Measurements from ENCODE around the gene SCAPER. TPM values are rescaled to one million over a fixed set of nuclear protein-coding genes. Genes with fewer than 3 reads are reported as not detected.

The SCAPER gene
- polyA plus RNA-seq, 2 of the 4 experiments (the other 2 are of a cell fraction), result 4.9 to 5.5 TPM

DNA sequence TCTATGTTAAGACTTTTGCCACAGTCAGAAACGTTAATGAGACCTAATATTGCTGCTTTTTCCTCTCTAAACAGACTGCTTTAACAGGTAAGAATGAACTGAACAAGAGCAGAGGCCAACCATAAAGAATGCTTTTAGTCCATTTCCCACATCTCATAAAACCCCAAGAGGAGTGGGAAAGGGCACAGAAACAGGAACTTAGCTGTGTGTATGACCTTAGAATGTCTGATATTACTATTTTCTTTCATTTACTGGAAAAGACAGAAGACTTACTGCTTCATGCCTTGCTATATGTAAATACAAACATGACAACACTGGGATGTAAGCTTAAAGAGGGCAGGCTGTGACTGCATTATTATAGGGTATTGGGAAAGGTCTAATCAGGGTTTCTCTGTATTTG lies 453.6 kb downstream of the SCAPER start:
- TF ChIP-seq TP53 (CRISPR knock-in tag; IDR thresholded peaks at IDR 0.05) (no peak), NFE2L2 (conservative IDR thresholded peaks at IDR 0.05; ENCODE audit: low read length) (no peak)
- H3K4me2 ChIP-seq, result no peak overlapping the region
- ATAC-seq (no peak), DNase-seq (ENCODE audit: low read depth in 1 of 2, low spot score in 1 of 2) (no peak), FAIRE-seq (no peak)
- H3K4me3 ChIP-seq, result no peak overlapping the region
- WGBS (ENCODE audit: missing lambda C conversion rate), result 14% methylated on average over 1 of the region's 1 CpG
- POLR2A ChIA-PET, result no interaction called here
- H3K9me3 ChIP-seq, result no peaks in the 10 kb centered on the region
- H3K4me1 ChIP-seq, result no peaks in the 10 kb centered on the region
- CTCF ChIA-PET, result interaction anchor here (1.0 kb wide), 1 partner anchor 13 kb away, joined by 3 read pairs; no protein-coding TSS in a partner anchor
- no peak overlapping the region for H3K27ac ChIP-seq

DNA sequence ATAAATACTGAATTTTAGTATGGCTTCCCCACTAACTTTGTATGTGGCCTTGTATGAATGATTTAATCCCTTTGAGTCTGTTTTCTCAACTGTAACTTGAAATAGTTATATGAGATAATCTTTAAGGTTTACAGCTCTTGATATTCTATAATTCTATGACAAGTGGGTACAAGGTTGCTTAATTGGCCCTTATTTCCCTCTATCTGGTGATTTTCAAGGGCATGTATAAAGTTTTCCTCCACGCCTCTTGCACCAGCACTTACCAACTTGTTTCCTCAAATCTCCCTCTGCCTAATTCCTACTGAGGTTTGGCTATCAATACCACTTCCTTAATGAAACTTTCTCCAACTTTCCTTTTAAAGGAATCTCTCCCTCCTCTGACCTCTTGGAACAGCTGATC lies 455.7 kb downstream of the SCAPER start:
- no peak overlapping the region for H3K4me3 ChIP-seq
- no peaks in the 10 kb centered on the region for H3K4me1 ChIP-seq
- no peak for FAIRE-seq
- TF ChIP-seq PHF8 (IDR thresholded peaks at IDR 0.05; ENCODE audit: borderline replicate concordance, low read depth) (no peak), NPAS2 (CRISPR knock-in tag; IDR thresholded peaks at IDR 0.05; ENCODE audit: borderline replicate concordance) (no peak), CBX2 (IDR thresholded peaks at IDR 0.05; ENCODE audit: borderline replicate concordance, low read depth) (no peak), HOXA7 (CRISPR knock-in tag; IDR thresholded peaks at IDR 0.05) (no peak), SMC3 (IDR thresholded peaks at IDR 0.05) (no peak), JUNB (IDR thresholded peaks at IDR 0.05) (no peak), HOXB5 (CRISPR knock-in tag; IDR thresholded peaks at IDR 0.05) (no peak), MAZ (IDR thresholded peaks at IDR 0.05; ENCODE audit: borderline replicate concordance, low read depth, low read length) (no peak), ESRRA (IDR thresholded peaks at IDR 0.05; ENCODE audit: borderline replicate concordance, low read length) (no peak), CHD2 (IDR thresholded peaks at IDR 0.05; ENCODE audit: low read length, partially characterized antibody) (no peak), MYC (IDR thresholded peaks at IDR 0.05; ENCODE audit: borderline replicate concordance, low read length) (no peak)
- TF ChIP-seq, protein P1, sequence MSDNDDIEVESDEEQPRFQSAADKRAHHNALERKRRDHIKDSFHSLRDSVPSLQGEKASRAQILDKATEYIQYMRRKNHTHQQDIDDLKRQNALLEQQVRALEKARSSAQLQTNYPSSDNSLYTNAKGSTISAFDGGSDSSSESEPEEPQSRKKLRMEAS (IDR thresholded peaks at IDR 0.05), result no peak
- TF ChIP-seq, protein P2, sequence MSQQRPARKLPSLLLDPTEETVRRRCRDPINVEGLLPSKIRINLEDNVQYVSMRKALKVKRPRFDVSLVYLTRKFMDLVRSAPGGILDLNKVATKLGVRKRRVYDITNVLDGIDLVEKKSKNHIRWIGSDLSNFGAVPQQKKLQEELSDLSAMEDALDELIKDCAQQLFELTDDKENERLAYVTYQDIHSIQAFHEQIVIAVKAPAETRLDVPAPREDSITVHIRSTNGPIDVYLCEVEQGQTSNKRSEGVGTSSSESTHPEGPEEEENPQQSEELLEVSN (IDR thresholded peaks at IDR 0.05; ENCODE audit: borderline replicate concordance, low read depth), result no peak
- TF ChIP-seq, protein P3, sequence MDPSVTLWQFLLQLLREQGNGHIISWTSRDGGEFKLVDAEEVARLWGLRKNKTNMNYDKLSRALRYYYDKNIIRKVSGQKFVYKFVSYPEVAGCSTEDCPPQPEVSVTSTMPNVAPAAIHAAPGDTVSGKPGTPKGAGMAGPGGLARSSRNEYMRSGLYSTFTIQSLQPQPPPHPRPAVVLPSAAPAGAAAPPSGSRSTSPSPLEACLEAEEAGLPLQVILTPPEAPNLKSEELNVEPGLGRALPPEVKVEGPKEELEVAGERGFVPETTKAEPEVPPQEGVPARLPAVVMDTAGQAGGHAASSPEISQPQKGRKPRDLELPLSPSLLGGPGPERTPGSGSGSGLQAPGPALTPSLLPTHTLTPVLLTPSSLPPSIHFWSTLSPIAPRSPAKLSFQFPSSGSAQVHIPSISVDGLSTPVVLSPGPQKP (IDR thresholded peaks at IDR 0.05; ENCODE audit: low read depth, low read length), result no peak
- no peak for DNase-seq (ENCODE audit: low read depth in 1 of 2, low spot score in 1 of 2)
- 90% methylated on average over 1 of the region's 1 CpG for WGBS (ENCODE audit: missing lambda C conversion rate)
- ChIA-PET POLR2A (no interaction called here), CTCF (no interaction called here)
- H3K9me3 ChIP-seq, result no peaks in the 10 kb centered on the region
- no peak overlapping the region for H3K4me2 ChIP-seq
- H3K27ac ChIP-seq, result no peak overlapping the region
- ATAC-seq, result no peak

DNA sequence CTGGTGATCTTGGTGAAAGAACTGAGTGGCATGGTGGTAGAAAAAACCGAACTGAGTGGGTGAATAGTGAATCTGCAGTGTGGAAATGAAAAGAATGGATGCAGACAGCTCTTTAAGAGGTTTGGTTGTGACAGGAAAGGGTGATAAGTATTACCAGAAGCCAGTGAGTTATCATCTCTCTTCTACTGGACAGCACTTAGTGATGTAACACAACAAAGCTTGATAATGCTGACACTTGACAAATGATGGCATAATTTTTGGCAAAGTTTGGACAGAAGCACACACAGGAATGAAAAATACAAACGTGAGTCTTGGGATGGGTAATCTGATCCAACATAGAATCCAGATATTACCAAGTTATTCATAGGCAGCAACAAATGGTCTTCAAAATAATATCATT lies 456.4 kb downstream of the SCAPER start:
- POLR2A ChIA-PET, result no interaction called here
- FAIRE-seq (no peak), DNase-seq (ENCODE audit: low read depth in 1 of 2, low spot score in 1 of 2) (no peak), ATAC-seq (no peak)
- Histone ChIP-seq H3K4me2 (no peak overlapping the region), H3K27ac (no peak overlapping the region), H3K4me3 (no peak overlapping the region), H3K4me1 (no peaks in the 10 kb centered on the region), H3K9me3 (no peaks in the 10 kb centered on the region)
- 14% methylated on average over 2 of the region's 2 CpGs for WGBS (ENCODE audit: missing lambda C conversion rate)
- TF ChIP-seq MAFK (IDR thresholded peaks at IDR 0.05; ENCODE audit: partially characterized antibody), result peak; percentile 57
- TF ChIP-seq FOXS1 (CRISPR knock-in tag; IDR thresholded peaks at IDR 0.05), result no peak
- TF ChIP-seq GATA3 (IDR thresholded peaks at IDR 0.05; ENCODE audit: borderline replicate concordance), result no peak
- CTCF ChIA-PET, result no interaction called here

DNA sequence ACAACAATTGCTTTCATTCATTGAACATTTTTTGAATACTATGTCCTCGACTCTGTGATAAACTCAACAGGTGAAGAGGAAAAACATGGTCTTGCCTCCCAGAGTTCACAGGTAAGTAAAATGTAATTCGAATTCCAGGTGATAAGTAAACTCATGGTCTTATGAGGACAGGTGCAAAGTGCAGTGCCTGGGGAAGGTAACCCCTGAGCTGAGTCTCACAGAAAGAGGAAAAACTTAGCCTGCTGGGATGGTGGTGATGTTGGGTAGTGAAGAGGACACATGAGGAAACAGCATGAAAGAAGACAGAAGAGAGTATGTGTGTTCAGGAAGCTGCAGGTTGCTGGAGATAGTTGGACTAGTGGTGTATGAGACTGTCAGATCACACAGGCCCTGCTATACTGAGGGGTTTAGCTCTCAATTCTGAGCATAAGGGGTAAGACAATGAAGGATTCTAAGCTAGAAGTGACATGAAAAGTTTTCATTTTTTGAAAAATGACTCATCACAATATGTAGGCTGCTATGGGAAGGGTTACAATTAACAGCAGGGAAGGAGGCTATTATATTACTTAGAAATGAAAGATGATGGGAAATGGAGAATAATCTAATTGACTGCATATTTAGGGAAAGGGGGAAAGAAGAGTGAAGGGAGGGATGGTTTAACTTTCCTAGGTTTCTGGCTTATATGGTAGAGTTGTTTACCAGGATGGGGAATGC lies 457.3 kb downstream of the SCAPER start:
- Histone ChIP-seq H3K4me2 (no peak overlapping the region), H3K9me3 (no peaks in the 10 kb centered on the region), H3K4me1 (no peaks in the 10 kb centered on the region), H3K4me3 (no peak overlapping the region), H3K27ac (no peak overlapping the region)
- ChIA-PET CTCF (interaction anchor here (1.2 kb wide), 1 partner anchor 13 kb away, joined by 3 read pairs; no protein-coding TSS in a partner anchor), POLR2A (no interaction called here)
- DNase-seq (ENCODE audit: low read depth in 1 of 2, low spot score in 1 of 2), result no peak
- 45% methylated on average over 2 of the region's 2 CpGs for whole genome bisulfite sequencing (ENCODE audit: missing lambda C conversion rate)
- peak in 1 of 2 experiments; percentile 43; a peak in 2 of 6 replicates for ATAC-seq
- FAIRE-seq, result no peak
- TF ChIP-seq RFX5 (IDR thresholded peaks at IDR 0.05), result no peak
- no peak for TF ChIP-seq CBX2 (IDR thresholded peaks at IDR 0.05; ENCODE audit: borderline replicate concordance, low read depth)
- TF ChIP-seq, protein P2 (IDR thresholded peaks at IDR 0.05; ENCODE audit: borderline replicate concordance, low read depth), result no peak
- no peak for TF ChIP-seq HDAC2 (IDR thresholded peaks at IDR 0.05)
- TF ChIP-seq, protein P4, sequence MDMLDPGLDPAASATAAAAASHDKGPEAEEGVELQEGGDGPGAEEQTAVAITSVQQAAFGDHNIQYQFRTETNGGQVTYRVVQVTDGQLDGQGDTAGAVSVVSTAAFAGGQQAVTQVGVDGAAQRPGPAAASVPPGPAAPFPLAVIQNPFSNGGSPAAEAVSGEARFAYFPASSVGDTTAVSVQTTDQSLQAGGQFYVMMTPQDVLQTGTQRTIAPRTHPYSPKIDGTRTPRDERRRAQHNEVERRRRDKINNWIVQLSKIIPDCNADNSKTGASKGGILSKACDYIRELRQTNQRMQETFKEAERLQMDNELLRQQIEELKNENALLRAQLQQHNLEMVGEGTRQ (IDR thresholded peaks at IDR 0.05), result no peak
- TF ChIP-seq, protein P5, sequence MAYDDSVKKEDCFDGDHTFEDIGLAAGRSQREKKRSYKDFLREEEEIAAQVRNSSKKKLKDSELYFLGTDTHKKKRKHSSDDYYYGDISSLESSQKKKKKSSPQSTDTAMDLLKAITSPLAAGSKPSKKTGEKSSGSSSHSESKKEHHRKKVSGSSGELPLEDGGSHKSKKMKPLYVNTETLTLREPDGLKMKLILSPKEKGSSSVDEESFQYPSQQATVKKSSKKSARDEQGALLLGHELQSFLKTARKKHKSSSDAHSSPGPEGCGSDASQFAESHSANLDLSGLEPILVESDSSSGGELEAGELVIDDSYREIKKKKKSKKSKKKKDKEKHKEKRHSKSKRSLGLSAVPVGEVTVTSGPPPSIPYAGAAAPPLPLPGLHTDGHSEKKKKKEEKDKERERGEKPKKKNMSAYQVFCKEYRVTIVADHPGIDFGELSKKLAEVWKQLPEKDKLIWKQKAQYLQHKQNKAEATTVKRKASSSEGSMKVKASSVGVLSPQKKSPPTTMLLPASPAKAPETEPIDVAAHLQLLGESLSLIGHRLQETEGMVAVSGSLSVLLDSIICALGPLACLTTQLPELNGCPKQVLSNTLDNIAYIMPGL (CRISPR knock-in tag; IDR thresholded peaks at IDR 0.05; ENCODE audit: borderline replicate concordance), result no peak
- no peak for TF ChIP-seq BHLHE40 (IDR thresholded peaks at IDR 0.05; ENCODE audit: low read depth, low read length)
- no peak for TF ChIP-seq MAFK (IDR thresholded peaks at IDR 0.05; ENCODE audit: partially characterized antibody)
- no peak for TF ChIP-seq MAZ (IDR thresholded peaks at IDR 0.05; ENCODE audit: borderline replicate concordance, low read depth, low read length)
- TF ChIP-seq RNF2 (IDR thresholded peaks at IDR 0.05; ENCODE audit: borderline replicate concordance, low read depth), result no peak

Data from A549 (cell line).